ENCODE measurements around the gene ST7. TPM values are rescaled to one million over a fixed set of nuclear protein-coding genes. Genes with fewer than 3 reads are reported as not detected.

ST7 gene
- polyA plus RNA-seq, 2 of the 4 experiments (the other 2 are of a cell fraction): 16.2 to 26.0 TPM

- Histone ChIP-seq H3K27ac (peak overlapping the region; percentile 72 to 85), H3K9me3 (no peaks in the 10 kb centered on the region), H3K4me1 (peaks cover 57% of the 10 kb centered on the region), H3K4me3 (peak overlapping the region; percentile 12; the same call in 1 of the 3 replicates), H3K4me2 (peak overlapping the region; percentile 78)
- POLR2A ChIA-PET: no interaction called here
- peak; percentile 96 for ATAC-seq
- DNase-seq (ENCODE audit: low read depth in 1 of 2, low spot score in 1 of 2): peak; percentile 43 to 80
- CTCF ChIA-PET: interaction anchor here (0.8 to 1.1 kb wide), 2 partner anchors 10 to 20 kb away, joined by 3 read pairs; no protein-coding TSS in a partner anchor
- peak; percentile 13 for FAIRE-seq
- 7% methylated on average over 6 of the region's 6 CpGs for WGBS (ENCODE audit: missing lambda C conversion rate)
- TF ChIP-seq MAFK (IDR thresholded peaks at IDR 0.05; ENCODE audit: partially characterized antibody): peak; percentile 70
- TF ChIP-seq ATOH8 (CRISPR knock-in tag; IDR thresholded peaks at IDR 0.05; ENCODE audit: low read depth): no peak
- peak; percentile 77 for TF ChIP-seq JUNB (IDR thresholded peaks at IDR 0.05)
- TF ChIP-seq JUN (IDR thresholded peaks at IDR 0.05): peak; percentile 43 to 55; a peak in 2 of 5 replicates
- peak in 1 of 2 experiments; percentile 14; a peak in 1 of 4 replicates for TF ChIP-seq CEBPB (IDR thresholded peaks at IDR 0.05)
- TF ChIP-seq GATA3 (IDR thresholded peaks at IDR 0.05; ENCODE audit: borderline replicate concordance): peak; percentile 74; the same call in 1 of the 2 replicates
- TF ChIP-seq ESRRA (IDR thresholded peaks at IDR 0.05; ENCODE audit: borderline replicate concordance, low read length): no peak
- peak; percentile 61 for TF ChIP-seq FOSL2 (IDR thresholded peaks at IDR 0.05)
- peak; percentile 84 for TF ChIP-seq FOSL2 (CRISPR knock-in tag; IDR thresholded peaks at IDR 0.05)
These were observed 179.2 kb downstream of the ST7 start for GRCh38 chr7:117132321-117133120.

GRCh38 chr7:117133125-117133524 is 179.8 kb downstream of the ST7 start:
- no peaks in the 10 kb centered on the region for H3K9me3 ChIP-seq
- H3K4me2 ChIP-seq: peak overlapping the region; percentile 78
- ATAC-seq (peak in 1 of 2 experiments; percentile 12; a peak in 1 of 6 replicates), DNase-seq (ENCODE audit: low read depth in 1 of 2, low spot score in 1 of 2) (no peak), FAIRE-seq (no peak)
- peak overlapping the region; percentile 12; the same call in 1 of the 3 replicates for H3K4me3 ChIP-seq
- ChIA-PET POLR2A (no interaction called here), CTCF (interaction anchor here (0.8 to 1.1 kb wide), 2 partner anchors 9 to 20 kb away, joined by 3 read pairs; no protein-coding TSS in a partner anchor)
- H3K27ac ChIP-seq: peak overlapping the region; percentile 72 to 85
- WGBS (ENCODE audit: missing lambda C conversion rate): 88% methylated on average over 1 of the region's 1 CpG
- H3K4me1 ChIP-seq: peaks cover 53% of the 10 kb centered on the region
- TF ChIP-seq, protein P1, sequence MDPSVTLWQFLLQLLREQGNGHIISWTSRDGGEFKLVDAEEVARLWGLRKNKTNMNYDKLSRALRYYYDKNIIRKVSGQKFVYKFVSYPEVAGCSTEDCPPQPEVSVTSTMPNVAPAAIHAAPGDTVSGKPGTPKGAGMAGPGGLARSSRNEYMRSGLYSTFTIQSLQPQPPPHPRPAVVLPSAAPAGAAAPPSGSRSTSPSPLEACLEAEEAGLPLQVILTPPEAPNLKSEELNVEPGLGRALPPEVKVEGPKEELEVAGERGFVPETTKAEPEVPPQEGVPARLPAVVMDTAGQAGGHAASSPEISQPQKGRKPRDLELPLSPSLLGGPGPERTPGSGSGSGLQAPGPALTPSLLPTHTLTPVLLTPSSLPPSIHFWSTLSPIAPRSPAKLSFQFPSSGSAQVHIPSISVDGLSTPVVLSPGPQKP (IDR thresholded peaks at IDR 0.05; ENCODE audit: low read depth, low read length): no peak
- TF ChIP-seq RNF2 (IDR thresholded peaks at IDR 0.05; ENCODE audit: borderline replicate concordance, low read depth): no peak
- no peak for TF ChIP-seq RARB (CRISPR knock-in tag; IDR thresholded peaks at IDR 0.05)
- TF ChIP-seq ZC3H11A (IDR thresholded peaks at IDR 0.05): no peak
- TF ChIP-seq ZNF302 (CRISPR knock-in tag; IDR thresholded peaks at IDR 0.05): no peak

- no peak for DNase-seq (ENCODE audit: low read depth in 1 of 2, low spot score in 1 of 2)
- POLR2A ChIA-PET: no interaction called here
- WGBS (ENCODE audit: missing lambda C conversion rate): 97% methylated on average over 1 of the region's 1 CpG
- Histone ChIP-seq H3K27ac (peak overlapping the region in 1 of 2 experiments; percentile 65; a peak in 3 of 6 replicates), H3K4me1 (peaks cover 46% of the 10 kb centered on the region), H3K9me3 (no peaks in the 10 kb centered on the region), H3K4me3 (no peak overlapping the region), H3K4me2 (no peak overlapping the region)
- no peak for FAIRE-seq
- CTCF ChIA-PET: interaction anchor here (0.6 to 1.4 kb wide), 5 partner anchors 9 to 146 kb away, joined by 3 to 4 read pairs (median 4); no protein-coding TSS in a partner anchor
- TF ChIP-seq CEBPB (IDR thresholded peaks at IDR 0.05) (no peak), ZSCAN20 (CRISPR knock-in tag; IDR thresholded peaks at IDR 0.05) (no peak), NPAS2 (CRISPR knock-in tag; IDR thresholded peaks at IDR 0.05; ENCODE audit: borderline replicate concordance) (no peak), USF2 (IDR thresholded peaks at IDR 0.05) (no peak), MAZ (IDR thresholded peaks at IDR 0.05; ENCODE audit: borderline replicate concordance, low read depth, low read length) (no peak), MAFK (IDR thresholded peaks at IDR 0.05; ENCODE audit: partially characterized antibody) (no peak)
- ATAC-seq: no peak
These were observed 181.1 kb downstream of the ST7 start for GRCh38 chr7:117134411-117134810.
